HG03432 (cell line): ENCODE data around the gene DHDDS.

Source experiments
- ATAC-seq: cut with Tn5 transposase; IDR thresholded peaks from one replicate; pipeline ENCODE4 v1.9.1; 2021; ENCODE audit warnings: mild to moderate bottlenecking, moderate library complexity; ENCODE audit not compliant: unreplicated experiment

Gene DHDDS

DNA sequence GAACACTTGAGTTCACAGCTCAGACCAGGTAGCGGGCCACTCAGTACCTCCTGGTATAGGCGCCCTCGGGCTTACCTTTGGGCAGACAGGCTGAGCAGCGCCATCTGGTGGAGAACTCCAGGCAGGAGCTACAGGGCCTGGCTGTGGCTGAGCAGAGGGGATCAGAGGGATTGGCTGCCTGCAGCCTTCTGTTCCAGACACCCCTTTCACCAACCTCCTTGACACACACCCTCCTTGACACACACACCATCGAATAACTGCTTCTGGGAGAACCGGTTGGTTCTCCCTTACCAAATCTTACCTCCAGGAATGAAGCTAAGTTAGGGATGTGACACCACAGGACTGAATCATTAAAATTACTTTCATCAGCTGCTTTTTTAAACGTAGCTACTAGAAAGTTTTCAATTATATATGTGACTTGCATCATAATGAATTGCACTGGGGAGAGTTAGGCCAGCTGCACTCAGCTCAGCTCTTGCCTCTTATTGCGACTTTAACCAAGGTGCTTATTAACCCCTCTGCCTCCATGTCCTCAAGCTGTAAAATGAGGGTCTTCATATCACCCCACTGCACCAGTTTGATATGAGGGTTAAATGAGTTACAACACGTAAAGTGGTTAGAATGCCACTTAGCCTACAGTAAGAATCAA, 14.9 kb upstream of the DHDDS start:
- ATAC-seq = no peak

DNA sequence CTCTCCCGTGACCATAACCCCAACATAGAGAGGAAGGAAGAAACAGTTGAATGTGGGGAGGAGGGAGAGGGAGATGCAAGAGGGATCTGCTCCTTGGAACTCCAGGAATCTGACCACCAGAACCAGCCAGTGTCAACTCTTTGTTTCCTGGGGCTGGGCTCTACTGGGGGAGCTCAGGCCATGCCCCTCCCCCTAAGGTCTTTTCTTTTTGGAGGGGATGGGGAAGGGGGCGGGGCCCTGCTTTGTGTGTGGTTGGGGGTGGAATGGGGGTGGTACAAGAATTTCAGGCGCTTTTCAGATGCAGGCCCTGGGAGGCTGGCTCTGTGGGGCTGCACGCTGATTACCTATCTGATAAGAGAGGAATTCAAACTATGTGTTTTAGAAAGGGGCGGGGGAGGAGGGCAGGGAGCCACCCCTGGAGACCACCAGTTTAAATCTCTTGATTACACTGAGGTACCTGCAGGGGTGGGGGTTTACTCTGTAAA, 13.2 kb upstream of the DHDDS start:
- ATAC-seq = no peak

DNA sequence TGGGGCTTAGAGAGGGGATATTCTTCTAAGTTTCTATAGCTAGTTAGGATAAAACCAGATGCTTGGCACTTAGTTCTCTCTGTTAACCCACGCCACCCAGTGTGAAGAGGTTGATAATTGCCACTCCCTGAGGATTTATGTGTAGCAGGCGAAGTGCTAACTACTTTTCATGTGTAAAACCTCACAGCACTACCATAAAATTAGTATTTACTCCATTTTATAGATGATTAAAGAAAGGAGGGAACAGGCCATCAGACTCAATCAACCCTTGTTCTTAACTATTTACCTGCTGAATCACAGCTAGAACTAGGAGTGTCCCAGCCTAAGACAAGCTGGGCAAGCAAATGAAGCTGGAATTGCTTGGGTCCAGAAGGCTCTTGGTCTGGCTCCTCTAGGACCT, 12.6 kb upstream of the DHDDS start:
- ATAC-seq = no peak

DNA sequence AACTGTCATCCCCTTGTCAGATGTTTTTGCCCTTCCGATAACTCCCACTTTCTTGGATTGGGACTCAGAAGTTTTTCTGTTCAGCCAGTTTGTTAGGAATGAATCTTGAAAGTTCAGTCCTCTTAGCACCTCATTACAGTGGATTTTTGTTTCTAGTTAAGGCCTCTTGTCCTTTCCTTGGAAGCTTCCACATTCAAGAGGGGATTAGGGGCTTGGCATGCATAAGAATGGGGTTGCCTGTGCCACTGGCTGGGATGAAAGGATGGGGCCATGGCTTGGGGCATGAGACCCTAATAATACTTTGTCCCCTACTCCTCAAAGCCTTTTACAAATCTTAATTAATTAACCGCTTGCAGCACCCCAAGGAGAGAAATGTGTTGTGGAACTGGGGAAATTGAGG, 2.4 kb upstream of the DHDDS start:
- no peak for ATAC-seq

DNA sequence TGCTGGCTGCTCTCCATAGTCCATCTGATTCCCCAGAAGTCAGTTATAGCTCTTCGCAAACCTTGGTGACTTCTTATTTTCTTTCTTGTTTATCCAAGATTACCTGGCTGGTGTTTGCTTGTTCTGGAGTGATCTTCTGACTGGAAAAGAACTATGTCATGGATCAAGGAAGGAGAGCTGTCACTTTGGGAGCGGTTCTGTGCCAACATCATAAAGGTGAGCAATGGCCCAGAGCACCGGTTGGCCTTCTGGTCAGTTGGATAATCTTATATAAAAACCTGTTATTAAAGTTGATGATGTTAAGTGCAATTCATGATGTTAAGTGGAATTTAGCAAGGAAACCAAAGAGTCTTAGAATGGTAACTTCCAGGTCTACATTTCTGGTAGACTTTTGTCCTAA, 672 bp downstream of the DHDDS start:
- ATAC-seq = no peak

DNA sequence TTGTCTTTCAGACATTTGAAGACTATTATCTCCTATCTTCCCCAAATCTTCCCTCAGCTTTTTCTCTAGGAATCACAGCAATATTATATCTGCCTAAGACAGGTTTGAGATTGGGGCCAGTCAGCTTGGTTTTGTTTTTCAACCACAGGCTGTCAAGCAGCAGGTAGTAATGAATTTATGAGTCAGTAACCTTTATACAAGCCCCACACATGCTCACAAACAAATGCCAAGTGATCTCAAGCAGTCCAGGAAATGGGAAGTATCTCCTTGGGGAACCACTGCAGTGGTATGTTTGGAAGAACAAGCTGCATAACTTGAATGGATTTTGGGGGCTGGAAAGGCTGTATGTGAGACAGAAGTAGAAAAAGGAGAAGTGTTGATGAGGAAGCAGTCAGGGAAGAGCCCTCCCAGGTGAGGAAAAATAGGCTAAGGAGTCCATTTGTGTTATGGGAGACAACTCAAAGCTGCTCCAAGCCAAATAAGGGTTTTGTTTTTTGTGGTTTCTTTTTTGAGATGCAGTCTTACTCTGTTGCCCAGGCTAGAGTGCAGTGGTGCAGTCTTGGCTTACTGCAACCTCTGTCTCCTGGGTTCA, 2.1 kb downstream of the DHDDS start:
- no peak for ATAC-seq

DNA sequence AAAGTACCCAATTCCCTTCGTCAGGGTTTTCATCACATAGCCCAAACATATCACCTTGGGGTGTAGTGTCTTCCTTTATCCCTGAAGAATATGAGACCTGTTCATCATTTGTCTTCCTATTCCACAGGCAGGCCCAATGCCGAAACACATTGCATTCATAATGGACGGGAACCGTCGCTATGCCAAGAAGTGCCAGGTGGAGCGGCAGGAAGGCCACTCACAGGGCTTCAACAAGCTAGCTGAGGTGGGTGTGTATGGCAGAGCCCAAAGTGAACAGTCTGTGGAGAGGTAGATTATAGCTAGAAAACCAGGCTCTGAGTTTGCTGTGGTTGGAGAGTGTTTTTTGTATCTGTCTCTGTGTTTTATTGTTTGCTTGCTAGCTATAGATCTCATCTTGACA, 5.9 kb downstream of the DHDDS start:
- ATAC-seq = no peak

DNA sequence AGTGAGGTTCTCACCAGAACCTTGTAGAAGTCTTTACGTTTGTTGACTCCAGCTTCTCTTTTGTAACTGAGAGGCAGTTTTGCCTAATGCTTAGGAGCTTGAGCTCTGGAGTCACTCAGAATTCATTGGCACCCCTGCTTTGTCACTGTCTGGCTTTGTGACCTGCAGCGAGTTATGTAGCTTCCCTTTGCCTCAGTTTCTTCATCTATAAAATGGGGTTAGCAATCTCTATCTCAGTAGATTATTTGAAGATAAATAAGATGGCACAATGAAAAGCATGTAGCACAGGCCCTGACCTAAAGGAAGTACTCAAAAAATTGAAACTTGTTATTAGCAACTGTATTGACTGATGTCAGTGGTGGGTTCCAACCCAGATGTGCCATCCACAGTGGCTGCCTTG, 8.1 kb downstream of the DHDDS start:
- no peak for ATAC-seq

DNA sequence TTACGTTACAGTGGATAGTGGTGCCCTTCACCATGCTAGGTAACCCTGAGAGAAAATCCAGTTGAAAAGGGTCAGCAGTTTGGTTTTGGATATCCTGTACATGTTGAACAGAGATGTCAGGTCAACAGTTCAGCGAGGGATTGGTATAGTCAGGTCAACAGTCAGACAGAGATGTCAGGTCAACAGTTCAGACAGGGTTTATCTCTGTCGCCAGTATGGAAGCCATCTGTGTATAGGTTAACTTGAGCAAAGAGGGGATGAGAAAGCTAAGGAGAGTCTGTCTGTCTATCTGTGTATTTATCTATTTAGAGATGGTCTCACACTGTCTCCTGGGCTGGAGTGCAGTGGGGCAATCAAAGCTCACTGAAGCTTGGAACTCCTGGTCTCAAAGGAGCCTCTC, 17.7 kb downstream of the DHDDS start:
- no peak for ATAC-seq

DNA sequence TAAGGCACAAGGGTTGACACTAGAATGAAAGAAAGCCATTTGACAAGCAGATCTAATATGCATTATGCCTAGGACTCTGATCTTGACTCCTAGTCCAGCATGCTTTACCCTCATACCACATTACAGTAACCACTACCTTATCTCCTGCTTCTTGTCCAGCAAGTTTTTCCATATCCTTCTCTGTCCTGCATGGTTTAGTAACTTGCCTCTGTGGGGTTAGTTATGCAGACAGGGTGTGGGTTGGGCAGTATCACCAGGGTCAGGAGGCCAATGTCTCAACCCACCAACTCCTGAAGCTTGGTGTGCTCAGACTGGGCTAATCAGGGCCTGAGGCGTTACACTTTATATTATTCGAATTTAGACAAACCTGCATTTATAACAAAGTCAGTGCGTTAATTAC, 18.8 kb downstream of the DHDDS start:
- no peak for ATAC-seq

DNA sequence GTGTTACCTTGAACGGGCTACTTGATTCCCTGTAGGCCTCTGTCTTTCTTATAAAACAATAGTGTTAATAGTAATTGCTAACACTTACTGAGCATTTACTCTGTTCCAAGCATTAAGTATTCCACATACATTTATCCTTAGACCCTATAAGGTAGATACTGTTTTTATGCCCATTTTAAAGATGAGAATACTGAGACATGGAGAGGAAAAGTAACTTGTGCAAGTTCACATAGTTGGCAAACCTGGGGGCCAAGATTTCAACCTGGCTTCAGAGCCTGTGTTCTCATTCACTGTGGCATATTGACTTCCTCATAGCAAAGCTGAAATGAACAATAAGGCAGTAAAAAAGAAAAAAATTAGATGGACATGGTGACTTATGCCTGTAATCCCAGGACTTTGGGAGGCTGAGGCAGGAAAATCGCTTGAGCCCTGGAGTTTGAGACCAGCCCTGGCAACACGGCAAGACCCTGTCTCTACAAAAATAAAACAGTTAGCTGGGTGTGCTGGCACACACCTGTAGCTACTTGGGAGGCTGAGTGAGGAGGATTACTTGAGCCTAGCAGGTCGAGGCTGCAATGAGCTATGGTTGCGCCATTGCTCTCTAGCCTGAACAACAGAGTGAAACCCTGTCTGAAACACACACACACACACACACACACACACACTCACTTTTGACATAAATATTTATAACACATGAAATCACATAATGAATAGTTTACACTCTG, 20.5 kb downstream of the DHDDS start:
- ATAC-seq = no peak

DNA sequence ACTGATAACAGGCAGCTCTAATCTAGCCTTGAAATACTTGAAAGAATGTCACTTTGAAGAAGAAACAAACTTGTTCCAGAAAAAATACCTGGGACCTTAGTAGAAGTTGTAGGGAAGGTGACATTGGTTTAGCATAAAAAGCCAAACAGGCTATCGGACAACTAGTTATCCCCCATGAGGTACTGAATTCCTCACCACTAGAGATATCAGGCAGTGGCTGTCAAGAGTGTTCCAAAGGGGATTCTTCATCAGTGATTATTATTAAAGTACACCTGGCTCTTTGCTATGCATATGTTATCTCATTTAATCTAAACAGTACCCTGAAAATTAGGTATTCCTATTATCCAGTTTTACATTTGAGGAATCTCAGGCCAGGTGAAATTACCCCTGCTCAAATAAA, 27.0 kb downstream of the DHDDS start:
- ATAC-seq = no peak

DNA sequence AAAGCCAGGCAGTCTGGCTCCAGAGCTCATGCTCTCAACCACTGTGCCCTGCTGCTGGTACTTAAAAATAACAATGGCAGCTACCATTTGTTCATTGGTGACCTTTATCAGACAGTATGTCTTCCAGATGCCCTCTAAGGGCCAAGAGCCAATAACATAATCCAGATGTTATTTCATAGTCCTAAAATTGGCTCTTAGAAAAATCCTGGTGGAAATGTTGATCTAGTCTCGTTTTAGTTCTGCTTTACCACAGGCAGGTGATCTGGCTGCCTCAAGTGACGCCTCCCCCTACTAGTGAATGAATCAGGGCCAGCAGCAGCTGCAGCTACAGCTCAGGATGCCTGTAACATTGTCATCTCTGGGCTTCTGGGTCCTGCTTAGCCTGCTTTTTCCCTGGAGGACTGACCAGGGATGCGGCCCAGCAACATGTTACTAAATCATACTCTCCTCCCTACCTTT, 27.5 kb downstream of the DHDDS start:
- ATAC-seq = no peak

DNA sequence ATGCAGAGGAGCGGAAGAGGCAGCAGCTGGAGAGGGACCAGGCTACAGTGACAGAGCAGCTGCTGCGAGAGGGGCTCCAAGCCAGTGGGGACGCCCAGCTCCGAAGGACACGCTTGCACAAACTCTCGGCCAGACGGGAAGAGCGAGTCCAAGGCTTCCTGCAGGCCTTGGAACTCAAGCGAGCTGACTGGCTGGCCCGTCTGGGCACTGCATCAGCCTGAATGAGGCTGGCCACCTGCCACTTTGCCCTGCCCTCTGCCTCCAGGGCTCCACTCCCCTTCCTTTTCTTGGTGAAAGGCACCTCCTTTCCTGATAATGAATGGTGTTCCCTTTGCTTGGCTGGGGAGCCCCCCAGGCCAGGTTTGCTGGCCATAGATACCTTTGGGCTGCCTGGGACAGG, 36.8 kb downstream of the DHDDS start:
- ATAC-seq = no peak

DNA sequence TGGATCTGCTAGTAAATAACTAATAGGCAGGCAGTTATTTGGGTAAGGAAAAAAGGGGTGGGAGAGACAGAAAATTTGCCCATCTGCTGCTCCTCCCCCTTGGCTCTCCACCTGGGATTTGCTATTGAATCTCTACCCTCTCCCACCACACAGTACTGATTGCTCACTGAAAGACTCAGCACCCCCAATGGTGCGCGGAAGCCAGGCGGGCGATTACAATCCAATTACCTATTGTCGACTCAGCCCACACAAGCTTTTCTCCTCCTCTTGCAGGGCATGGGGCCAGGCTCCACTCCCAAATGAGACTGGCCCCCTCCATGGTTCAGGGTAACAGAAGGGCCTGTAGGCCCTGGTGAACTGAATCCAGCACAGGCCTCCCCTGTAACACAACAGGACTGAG, 37.4 kb downstream of the DHDDS start:
- no peak for ATAC-seq

DNA sequence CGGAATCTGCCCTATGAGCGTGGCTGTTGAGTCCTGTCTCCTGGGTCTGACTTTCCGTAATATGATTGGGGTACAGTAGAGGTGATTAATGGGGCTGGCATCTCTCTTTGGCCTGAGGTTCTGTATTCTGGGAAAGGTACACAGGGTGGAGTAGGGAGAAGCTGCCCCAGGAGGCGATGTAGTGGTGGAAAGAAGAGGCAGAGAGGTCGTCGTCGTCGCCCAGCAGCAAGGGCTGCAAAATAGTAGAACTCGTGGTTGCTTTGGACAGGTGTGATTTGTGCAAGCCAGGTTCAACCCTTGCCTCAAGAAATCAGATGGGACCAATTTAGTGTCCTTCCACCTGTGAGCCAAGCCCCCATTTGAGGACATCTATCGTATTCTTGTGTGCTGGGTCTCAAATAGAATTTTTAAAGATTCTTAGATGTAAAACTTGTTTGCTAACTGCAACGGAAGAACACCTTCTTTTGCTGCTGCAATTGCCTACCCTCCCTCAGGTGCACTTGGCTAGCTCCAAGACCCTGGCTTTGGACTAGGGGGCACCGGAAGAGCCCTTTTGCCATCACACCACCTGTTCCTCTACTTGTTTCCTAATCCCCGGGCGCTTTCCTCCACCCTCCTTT, 38.9 kb downstream of the DHDDS start:
- no peak for ATAC-seq

DNA sequence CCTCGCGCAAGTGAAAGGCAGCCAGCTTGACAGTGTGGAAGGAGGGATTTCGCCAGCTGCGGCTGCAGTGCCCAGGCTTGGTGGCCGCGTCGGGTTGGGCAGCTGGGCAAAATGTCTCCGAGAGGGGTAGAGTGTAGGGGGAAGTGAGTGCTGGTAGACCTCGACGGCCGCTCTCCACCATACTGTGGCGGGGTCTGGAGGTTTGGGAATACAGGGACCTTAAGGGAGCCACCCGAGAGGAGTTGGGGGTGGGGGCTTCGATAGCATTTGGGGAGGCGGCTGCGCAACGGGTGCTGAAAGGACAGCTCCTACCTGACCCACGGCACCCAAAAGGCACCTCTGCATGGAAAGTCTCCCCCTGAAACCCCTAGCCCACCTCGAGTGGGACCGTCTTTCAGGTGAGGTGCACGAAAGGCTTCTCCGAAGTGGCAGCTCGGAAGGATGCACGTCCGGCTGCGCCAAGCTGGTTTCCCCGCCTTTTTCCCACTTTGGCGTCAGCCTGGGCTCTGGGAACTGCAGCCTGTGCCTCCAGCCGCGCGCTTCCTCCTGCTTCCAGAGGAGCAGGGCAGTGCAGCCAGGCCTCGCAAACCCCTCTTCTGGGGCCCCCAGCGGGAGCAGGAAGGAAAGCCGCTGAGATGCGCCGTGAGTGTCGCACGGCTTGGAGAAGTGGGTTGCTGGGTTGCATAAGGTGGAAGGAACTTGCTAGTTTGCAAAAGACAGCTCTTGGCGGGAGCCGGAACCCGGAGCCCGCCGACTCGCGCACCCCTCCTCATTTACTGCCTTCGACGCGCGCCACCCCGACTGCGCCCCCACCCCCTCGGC, 39.6 kb downstream of the DHDDS start:
- ATAC-seq = peak; percentile 15

DNA sequence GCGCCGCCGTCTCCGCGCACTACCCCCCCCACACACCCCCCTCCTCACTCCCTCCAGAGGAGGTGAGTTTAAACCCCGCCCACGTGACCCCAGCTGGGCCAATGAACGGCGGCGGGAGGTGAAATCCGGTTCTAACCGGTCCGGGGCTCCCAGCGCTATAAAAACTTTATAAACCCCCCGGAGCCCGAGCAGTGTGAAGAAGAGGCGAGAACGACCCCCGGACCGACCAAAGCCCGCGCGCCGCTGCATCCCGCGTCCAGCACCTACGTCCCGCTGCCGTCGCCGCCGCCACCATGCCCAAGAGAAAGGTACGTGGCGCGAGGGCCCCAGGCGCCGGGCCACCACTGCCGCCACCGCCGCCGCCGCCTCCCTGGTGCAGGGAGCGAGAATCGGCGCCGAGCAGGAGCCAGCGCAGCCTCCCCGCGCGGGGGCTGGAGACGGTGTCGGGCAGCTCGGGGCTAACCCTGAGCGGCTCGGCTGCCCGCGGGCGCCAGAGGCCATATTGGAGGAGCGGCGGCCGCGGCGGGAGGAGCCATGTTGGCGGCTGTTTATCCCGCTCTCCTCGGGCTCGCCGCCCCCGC, 40.3 kb downstream of the DHDDS start, which contains the start of gene HMGN2:
TSS of gene HMGN2 (plus strand) at position 121 of the 581 bp plus-strand sequence. CDS start at position 294, 173 bp downstream.
- ATAC-seq = peak; percentile 53

DNA sequence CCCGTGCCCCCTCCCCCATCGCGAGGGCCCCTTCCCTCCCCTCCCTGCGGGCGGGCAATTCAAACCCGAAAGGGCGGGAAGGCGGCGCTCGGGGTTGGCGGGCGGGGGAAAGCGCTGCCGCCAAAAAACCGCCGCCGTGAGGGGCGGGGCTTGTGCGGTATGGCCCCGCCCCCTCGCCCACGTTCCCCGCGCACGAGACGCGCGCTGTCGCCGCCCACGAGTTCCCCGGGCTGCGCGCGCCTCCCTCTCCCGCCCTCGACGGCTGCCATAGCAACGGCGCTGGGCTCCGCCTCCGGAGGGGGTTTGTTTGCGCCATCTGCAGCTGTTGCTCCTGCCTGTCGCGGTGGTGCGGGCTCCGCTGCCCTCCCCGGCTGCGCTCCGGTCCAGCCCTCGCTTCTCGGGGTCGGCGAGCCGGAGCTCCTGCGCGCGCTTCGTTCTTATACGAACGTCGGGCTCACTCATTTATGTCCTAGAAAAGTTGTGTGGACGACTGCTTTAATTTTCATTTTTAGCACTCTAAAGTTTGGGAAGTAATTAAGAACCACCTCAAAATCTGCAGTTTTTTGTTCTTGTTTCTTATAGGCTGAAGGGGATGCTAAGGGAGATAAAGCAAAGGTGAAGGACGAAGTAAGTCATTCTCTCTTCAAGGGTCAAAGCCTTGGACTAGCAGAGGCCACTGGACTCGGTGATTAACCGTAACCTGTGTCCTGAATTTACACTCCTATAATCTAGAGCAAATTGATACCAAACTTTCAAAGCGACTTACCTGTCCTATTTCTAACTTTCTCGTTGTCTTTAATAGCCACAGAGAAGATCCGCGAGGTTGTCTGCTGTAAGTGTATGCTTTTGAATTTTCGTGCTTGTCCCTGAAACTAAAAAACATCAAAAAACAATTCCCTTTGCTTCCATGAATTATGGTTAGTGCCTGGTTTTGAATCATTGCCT, 41.1 kb downstream of the DHDDS start:
- ATAC-seq = peak; percentile 81
